Measurements from ENCODE around the gene CES2.
"Not testable (repeated sequence)": the region's sequence is repeated elsewhere in the genome, so short reads cannot be mapped to it uniquely, and the experiment has no call there.

The CES2 gene

GRCh38 chr16:66955363-66956153 is 20.2 kb downstream of the CES2 start:
- DNase-seq = not testable (repeated sequence)

- DNase-seq = not testable (repeated sequence)
These were observed 20.8 kb downstream of the CES2 start for GRCh38 chr16:66956154-66956457.

GRCh38 chr16:66958857-66959703 is 23.8 kb downstream of the CES2 start:
- DNase-seq = no peak

- peak; percentile 61 to 87 for DNase-seq
These were observed 24.4 kb downstream of the CES2 start for GRCh38 chr16:66959704-66960161.

GRCh38 chr16:66960270-66960669 is 25.0 kb downstream of the CES2 start:
- DNase-seq = no peak

- peak in 1 of 2 experiments; percentile 52 for DNase-seq
These were observed 25.9 kb downstream of the CES2 start, which contains the start of gene CES3 for GRCh38 chr16:66961065-66961744. CES3 (plus strand) TSS chr16:66961266; CDS start chr16:66961308, 42 bp downstream.

GRCh38 chr16:66961914-66962313 is 26.6 kb downstream of the CES2 start:
- DNase-seq = peak in 1 of 2 experiments; percentile 19

GRCh38 chr16:66964049-66964448 is 28.7 kb downstream of the CES2 start:
- DNase-seq = no peak

- DNase-seq = no peak
These were observed 33.5 kb downstream of the CES2 start for GRCh38 chr16:66968847-66969246.

GRCh38 chr16:66970775-66971720 is 35.7 kb downstream of the CES2 start:
- DNase-seq = no peak

GRCh38 chr16:66972983-66973382 is 37.7 kb downstream of the CES2 start:
- no peak for DNase-seq

- no peak for DNase-seq
These were observed 38.4 kb downstream of the CES2 start for GRCh38 chr16:66973716-66974115.

GRCh38 chr16:66974156-66974931 is 39.0 kb downstream of the CES2 start:
- not testable (repeated sequence) for DNase-seq

GRCh38 chr16:66974932-66975246 is 39.6 kb downstream of the CES2 start:
- DNase-seq = not testable (repeated sequence)

GRCh38 chr16:66975302-66975893 is 40.1 kb downstream of the CES2 start:
- DNase-seq = no peak

- no peak for DNase-seq
These were observed 41.4 kb downstream of the CES2 start for GRCh38 chr16:66976746-66977145.

- DNase-seq = peak; percentile 44 to 78
These were observed 42.2 kb downstream of the CES2 start for GRCh38 chr16:66977341-66978113.

GRCh38 chr16:66979011-66979717 is 43.8 kb downstream of the CES2 start:
- no peak for DNase-seq

GRCh38 chr16:66983033-66983432 is 47.7 kb downstream of the CES2 start:
- DNase-seq = no peak

Data from NCI-H446 (cell line).